ENCODE measurements around the gene RNU1-1.
"Not testable (repeated sequence)": the region's sequence is repeated elsewhere in the genome, so short reads cannot be mapped to it uniquely, and the experiment has no call there.

The RNU1-1 gene

DNA sequence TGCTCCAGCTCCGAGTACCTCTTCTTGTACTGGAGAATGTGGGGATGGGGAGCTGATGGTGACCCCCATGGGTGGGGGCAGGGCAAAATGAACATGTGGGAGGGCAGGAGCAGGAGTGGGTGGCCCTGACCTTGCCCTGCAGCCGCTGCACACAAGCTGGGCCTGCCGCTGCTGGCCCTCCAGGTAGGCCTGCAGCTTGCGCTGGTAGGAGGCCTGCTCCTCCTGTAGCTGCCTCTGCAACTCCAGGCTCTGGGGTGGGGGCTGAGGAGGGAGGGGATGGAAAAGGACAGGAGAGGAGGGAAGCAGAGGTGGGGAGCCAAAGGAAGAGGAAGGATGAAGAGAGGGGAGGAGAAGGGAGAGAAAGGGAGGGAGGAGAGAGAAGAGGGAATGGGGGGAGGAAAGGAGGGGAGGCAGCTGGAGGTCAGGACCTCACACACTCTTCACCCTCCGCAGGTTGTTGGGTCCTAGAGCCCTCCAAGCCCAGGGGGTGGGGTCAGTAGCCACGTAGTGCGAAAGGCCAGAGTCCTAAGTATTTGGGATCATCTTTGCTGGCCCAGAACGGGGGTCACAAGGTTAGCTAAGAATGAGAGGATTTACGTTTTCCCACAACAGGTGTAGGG lies 22.9 kb downstream of the RNU1-1 start:
- DNase-seq, result no peak

DNA sequence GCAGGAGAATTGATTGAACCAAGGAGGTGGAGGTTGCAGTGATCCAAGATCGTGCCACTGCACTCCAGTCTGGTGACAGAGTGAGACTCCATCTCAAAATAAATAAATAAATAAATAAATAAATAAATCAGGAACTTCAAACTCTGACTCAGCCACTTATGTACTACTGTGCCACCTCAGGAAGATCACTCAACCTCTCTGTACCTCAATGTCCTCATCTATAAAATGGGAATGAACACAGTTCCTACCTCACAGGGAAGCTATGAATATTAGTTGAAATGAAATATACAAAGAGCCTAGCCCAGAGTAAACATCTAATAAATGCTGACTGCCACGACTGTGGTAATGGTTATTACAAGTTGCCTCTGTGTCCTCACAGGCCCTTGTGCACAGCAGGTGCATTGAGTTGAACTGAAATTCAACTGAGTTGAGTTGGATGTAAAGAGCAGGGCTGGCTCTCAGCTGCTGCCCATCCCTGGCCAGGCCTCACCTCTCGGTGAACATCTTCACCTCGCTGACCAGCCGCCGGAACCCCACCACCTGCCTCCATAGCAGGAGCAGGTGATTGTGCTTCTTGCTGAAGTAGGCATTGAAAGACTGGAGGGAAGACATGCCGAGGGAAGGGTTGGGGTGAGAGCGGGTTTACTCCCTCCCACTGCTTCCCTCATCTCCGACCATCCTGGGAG lies 24.7 kb downstream of the RNU1-1 start:
- DNase-seq, result not testable (repeated sequence)

DNA sequence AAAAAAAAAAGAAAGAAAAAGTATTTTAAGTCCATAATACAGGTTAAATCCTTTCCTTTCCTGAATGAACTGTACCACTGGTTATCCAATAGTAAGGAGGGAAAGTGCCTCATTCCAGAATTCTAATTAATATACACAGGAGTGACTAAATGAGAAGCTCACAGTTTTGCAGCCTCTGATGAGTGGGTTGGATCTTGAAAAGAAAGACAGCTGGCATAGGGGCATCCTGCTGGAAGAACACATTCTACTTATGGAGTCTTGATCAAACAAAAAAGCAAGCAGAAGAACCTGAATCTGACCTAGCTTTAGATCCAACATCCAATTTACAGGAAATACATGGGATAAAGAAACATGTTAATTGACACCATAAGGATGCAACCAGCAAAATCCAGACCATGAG lies 27.1 kb downstream of the RNU1-1 start:
- DNase-seq, result not testable (repeated sequence)

DNA sequence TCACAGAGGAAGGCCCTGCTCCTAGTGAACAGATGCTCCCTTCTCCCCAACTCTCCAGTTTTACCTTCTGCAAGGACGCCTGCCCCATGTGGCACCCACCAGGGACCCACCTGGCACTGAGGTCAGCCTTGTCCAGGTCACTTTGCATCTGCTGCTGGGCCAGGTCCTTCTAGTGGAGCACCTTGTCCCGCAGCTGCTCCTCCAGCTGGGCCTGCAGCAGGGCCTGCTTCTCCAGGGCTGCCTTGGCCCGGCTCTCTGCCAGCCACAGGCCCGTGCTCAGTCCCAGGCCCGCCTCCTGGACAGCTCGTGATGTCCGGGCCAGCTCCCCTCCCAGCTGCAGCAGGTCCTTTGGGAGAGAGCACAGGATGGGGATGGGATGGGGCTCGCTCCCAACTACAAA lies 27.8 kb downstream of the RNU1-1 start:
- DNase-seq, result not testable (repeated sequence)

DNA sequence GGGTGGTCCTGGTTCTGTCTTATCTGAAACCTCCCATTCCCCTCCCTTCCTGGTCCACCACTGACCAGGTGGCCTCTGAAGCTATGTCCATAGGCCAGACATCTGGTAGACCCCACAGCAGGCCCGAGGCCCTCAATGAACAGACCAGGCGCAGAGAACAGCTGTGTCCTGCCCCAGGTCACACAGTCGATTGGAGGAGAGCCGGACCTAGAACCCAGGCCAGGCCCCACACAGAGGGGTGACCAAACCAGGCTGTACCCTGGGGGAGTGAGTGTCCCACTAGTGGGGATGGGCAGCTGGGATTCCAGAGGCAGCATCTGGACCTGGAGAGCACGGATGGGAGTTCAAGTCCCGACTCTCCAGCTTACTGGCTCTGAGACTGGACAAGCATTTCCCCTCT lies 29.2 kb downstream of the RNU1-1 start:
- no peak for DNase-seq

DNA sequence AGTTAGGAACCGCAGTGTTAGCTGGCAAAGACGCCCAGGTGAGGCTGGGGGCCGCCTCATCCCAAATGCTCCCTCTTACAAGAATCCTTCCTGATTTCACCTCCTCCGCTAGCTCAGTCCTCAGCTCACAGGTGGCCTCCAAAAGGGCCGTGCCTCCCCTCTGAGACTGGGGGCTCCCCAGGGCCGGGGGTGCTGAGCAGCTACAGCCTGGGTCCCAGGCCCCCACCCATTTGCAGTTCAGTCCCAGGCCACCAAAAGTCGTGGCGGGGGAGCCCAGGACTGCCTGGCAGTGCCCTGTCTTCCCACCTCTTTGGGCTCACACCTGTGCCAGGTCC lies 29.6 kb downstream of the RNU1-1 start:
- DNase-seq, result no peak

DNA sequence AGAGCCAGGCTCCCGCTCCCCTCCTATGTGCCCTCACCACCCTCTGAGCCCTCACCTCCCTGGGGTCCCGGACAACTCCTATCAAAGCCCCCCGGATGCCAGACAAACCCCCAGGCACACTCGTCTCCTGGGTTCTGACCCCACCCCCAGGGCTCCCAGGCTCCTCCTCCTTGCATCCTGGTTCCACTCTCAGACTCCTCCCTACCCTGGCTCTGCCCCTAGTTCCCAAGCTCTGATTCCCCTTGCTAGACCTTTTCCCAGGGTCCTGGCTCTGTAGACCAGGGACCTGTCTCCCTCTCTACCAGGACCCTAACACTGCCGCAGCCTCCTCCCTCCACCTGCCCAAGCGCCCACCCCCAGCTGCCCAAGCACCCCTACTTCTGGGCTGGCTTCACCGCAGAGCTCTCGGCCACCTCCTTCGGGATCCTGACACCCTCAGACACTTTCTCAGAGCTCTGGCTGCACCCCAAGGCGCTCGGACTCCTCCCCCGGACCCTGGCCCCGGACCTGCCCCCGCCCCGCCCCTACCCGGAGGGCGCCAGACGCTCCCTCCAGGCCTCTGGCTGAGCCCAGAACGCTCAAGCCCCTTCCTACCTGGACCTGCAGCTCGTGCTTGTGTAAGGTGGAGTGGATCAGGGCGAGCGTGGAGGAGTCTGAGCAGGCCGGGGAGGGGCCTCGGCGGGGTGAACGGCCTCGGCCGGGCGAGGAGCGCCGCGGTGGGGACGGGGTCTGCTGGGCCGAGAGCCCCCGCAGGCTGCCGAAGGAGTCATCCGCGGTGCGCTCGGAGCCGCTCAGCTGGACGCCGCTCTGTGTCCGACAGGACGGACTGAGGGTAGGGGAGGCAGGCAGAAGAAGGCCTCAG lies 30.2 kb downstream of the RNU1-1 start:
- DNase-seq, result not testable (repeated sequence)

DNA sequence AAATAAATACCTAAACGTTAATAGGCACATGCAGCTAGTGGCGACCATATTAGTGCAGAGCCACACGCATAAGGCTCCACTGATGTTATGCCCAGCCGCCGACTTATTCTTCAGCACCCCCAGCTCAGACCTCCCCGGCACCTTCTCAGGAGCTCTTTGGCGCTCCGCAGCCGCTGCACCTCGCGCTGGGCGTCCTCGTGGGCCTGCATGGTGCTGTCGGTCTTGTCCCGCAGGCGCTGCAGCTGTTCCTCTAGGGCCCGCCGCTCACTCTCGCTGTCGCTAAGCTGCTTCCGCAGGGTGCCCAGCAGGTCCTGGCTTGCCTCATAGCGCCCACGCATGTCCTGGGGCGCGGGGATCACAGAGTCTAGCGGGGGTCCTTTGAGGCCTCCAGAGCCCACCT lies 30.9 kb downstream of the RNU1-1 start:
- not testable (repeated sequence) for DNase-seq

DNA sequence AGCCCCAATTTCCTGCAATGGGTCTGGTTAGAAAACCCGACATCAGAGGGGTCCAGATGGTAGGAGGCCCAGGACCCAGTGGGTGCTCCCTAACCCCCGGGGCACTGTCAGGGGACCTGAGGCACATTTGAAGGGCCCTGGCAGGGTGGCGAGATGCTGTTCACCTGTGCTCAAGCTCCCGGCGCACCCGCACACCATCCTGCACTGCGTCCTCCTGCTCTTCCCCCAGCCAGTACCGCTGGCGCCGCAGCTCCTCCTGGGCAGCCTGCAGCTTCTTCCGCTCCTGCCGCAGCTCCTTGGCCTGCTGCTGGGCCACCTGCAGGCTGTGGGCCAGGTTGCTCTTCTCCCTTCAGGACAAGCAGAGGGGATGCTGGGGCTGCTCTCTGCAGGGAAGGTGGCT lies 36.0 kb downstream of the RNU1-1 start:
- DNase-seq, result no peak

DNA sequence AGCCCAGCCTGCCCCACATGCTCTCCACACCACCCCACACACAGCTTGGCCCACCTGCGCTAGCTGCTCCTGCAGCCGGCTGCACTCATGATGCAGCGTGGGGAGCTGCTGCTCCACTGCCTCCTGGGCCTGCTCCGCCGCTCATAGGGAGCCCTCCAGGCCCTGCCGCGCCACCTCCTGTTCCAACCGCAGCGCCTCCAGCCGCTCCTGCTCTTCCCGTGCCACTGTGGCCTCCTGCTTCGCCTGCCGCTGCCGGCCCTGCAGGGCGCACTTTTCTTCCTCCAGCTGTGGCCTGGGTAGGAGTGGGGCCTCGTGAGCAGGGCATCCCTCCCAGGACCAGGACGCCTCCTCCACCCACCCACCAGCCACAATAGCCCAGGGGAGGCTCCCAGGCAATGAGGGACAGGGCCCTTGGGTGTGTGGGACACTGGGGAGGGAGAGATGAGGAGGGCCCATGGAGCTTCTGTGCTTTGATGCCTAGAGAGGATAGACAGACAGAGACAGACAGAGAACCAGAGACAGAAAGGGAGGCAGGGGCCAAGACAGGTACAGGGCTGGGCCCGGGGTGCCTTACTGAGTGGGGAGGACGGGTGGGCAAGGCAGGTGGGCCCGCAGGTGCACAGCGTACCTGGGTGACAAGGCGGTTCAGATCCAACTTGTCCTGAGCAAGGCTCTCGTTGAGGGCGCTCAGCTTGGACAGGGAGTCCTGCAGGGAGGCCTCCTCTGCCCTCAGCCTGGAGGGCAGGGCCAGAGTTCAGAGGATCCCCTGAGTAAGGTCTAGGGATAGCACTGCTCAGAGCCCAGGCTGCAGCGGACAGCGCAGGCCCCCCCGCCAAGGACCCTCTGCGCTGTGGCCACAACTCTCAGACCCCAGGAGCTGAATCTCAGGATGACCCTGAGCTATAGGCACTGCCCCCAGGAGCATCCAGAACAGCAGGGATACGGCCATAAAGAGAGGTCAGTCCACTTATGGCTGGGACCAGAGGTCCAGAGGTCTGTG lies 38.0 kb downstream of the RNU1-1 start:
- DNase-seq, result not testable (repeated sequence)

DNA sequence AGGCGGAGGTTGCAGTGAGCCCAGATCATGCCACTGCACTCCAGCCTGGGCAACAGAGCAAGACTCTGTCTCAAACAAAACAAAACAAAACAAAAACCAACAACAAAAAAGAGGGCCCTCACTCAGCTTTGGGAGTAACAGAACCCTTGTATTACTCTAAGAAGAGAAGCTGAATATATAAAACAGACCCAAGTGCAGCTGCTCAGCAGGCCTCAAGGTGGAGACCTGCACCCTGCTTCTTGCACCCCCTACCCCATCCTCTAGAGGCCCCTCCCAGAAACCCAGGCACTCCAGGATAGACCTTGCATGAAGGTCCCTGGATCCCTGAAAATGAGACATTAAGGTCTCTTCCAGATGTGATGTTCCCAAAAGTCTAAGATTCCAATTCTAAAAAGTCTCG lies 39.2 kb downstream of the RNU1-1 start:
- not testable (repeated sequence) for DNase-seq

DNA sequence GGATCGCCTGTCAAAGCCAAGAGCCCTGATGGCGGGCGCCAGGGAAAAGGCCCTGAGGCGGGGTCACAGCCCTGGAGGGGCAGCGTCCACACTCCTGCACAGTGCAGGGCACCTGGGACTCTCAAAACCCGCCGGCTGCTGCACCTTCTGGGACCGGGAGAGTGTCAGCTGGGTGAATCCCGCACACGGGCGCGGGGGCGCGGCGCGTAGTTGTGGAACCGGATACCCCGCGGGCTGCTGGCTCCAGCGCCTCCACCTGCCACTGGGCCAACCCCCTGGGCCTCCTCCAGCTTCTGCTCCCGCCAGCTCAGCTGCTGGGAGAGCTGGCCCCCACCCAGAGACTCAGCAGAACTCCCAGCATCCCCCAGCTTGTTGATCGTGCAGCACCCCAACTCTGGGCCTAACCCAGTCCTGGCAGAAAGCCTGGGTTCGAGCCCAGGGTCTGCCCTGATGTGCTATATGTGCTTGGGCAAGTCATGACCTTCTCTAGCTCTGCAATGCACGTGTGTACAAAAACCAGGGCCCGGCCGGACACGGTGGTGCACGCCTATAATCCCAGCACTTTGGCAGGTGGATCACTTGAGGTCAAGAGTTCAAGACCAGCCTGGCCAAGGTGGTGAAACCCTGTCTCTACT lies 39.8 kb downstream of the RNU1-1 start:
- DNase-seq, result no peak

DNA sequence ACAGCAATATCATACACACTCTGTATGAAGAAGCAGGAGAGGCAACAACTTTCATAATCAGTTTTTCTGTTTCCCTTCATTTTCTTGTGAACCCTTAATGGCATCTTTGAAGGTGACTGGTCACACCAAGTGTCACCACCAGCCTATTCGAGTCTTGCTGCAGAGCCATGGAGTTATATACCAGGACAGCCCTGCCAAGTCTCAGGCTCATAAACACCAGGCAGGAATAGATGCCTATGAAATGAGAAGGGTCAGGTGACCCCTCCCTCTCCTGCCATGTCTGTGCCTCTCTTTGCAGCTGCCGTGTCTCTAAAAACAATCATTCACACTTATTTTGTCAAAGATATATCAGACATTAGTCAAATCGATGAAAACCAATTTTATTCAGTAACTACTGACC lies 45.5 kb downstream of the RNU1-1 start:
- no peak for DNase-seq

DNA sequence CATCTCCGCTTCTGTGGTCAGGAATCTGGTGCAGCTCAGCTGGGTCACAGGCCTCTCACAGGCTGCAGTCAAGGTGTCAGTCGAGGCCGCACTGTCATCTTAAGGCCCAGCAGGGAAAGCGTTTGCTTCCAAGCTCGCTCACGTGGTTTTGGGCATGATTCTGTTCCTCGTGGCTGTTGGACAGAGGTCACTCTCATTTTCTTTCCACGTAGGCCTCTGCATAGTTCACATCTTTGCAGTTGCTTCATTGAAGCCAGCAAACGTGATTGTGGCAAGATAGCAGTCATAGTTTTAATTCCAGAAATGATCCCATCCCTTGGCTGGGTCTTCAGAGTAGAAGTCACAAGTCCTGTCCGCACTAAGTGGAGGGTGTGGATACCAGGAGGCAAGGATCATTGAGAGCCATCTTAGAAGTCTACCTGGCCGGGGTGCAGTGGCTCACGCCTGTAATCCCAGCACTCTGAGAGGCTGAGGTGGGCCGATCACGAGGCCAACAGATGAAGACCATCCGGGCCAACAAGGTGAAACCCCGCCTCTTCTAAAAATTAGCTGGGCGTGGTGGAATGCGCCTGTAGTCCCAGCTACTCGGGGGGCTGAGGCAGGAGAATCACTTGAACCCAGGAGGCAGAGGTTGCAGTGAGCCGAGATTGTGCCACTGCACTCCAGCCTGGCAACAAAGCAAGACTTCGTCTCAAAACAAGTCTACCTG lies 49.0 kb downstream of the RNU1-1 start:
- no peak for DNase-seq
